ENCODE measurements around the gene KCTD15. TPM values are rescaled to one million over a fixed set of nuclear protein-coding genes. Genes with fewer than 3 reads are reported as not detected.
"Not testable (repeated sequence)": the region's sequence is repeated elsewhere in the genome, so short reads cannot be mapped to it uniquely, and the experiment has no call there.

KCTD15 gene
- total RNA-seq, 1 donor from 2014 or later = 28.2 TPM

GRCh38 chr19:33814181-33815165 lies 17.8 kb downstream of the KCTD15 start:
- no peak for DNase-seq (ENCODE audit: low read depth)

DNA sequence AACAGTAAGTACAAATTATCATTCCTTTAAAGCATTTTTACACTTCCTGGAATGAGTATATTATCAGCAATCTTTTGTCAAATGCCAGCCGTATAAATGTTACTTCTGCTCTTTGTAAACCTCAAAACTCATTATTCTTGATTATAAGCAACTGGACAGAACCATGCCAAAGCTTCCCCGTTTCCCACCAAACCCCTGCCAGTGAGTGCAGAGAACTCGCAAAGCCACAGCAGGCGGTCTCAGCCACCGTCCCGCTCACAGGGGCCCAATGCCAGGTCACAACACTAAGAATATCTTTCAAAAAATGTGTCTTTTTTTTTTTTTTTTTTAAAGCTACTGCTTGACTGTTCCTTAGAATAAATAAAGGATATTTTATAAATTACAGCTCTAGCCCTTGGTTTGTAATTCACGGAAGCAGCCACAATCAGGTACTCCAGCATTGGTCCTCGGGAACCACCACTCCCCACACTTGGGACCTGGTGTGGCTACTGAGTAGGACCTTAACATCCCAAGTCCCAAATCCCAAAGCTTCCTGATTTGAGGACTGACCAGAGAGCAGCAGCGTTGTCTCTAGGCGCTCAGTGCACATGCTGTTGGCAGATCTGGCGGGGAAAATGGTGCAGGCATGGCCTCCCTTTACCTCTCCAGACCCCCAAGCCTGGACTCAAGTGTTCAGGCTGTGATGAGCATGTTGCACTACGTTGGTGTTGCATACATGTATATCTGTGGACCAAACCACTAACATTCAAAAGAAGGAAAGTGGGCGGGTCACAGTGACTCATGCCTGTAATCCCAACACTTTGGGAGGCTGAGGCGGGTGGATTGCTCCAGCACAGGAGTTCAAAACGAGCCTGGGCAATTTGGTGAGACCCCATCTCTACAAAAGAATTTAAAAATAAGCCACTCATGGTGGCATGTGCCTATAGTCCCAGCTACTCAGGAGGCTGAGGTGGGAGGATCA lies 19.0 kb downstream of the KCTD15 start:
- no peak for DNase-seq (ENCODE audit: low read depth)

GRCh38 chr19:33818411-33818810 lies 21.7 kb downstream of the KCTD15 start:
- no peak for DNase-seq (ENCODE audit: low read depth)

GRCh38 chr19:33819078-33819477 lies 22.4 kb downstream of the KCTD15 start:
- not testable (repeated sequence) for DNase-seq (ENCODE audit: low read depth)

- DNase-seq (ENCODE audit: low read depth) = no peak
Measured at GRCh38 chr19:33819506-33819879, 22.8 kb downstream of the KCTD15 start.

- DNase-seq (ENCODE audit: low read depth) = peak; percentile 58
Measured at GRCh38 chr19:33819880-33820781, 23.5 kb downstream of the KCTD15 start.

- no peak for DNase-seq (ENCODE audit: low read depth)
Measured at GRCh38 chr19:33821871-33822270, 25.2 kb downstream of the KCTD15 start.

DNA sequence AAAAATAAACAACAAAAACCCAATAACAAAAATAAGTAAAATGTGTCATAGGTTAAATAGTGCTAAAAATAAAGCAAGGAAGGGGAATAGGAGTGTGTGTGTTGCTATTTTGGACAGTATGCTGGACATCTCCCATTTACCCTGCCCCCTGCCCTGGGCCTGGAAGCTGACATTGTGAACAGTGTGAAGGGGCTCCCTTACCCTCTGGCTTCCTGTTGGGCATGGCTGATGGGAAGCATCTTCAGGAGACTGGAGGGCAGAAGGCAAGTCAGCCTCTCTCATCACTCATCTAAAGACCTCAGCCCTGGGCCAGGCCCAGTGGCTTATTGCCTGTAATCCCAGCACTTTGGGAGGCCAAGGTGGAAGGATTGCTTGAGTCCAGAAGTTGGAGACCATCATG lies 26.7 kb downstream of the KCTD15 start:
- no peak for DNase-seq (ENCODE audit: low read depth)

- no peak for DNase-seq (ENCODE audit: low read depth)
Measured at GRCh38 chr19:33825556-33825955, 28.9 kb downstream of the KCTD15 start.

- no peak for DNase-seq (ENCODE audit: low read depth)
Measured at GRCh38 chr19:33826521-33826920, 29.9 kb downstream of the KCTD15 start.

- no peak for DNase-seq (ENCODE audit: low read depth)
Measured at GRCh38 chr19:33828266-33829075, 31.8 kb downstream of the KCTD15 start.

GRCh38 chr19:33830264-33830663 lies 33.6 kb downstream of the KCTD15 start:
- no peak for DNase-seq (ENCODE audit: low read depth)

GRCh38 chr19:33831825-33832224 lies 35.2 kb downstream of the KCTD15 start:
- DNase-seq (ENCODE audit: low read depth) = no peak

DNA sequence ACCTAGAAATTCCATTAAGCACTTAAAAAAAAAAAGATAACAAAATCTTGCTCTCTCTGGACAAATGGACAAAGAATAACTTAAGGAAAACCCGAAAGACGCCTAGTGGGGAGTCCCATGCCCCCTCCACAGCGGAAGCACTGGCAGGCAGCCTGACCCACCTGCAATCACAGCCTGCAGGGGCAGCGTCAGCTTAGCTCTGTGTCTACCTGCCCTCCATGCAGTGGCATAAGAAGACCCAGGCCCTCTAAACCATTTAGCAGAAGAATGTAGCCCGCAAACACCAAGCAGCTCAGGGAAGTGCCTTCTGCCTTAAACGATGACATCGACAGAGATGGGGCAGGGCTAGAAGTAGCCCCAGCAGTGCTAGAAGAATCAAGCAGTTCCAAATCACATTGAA lies 36.0 kb downstream of the KCTD15 start:
- no peak for DNase-seq (ENCODE audit: low read depth)

DNA sequence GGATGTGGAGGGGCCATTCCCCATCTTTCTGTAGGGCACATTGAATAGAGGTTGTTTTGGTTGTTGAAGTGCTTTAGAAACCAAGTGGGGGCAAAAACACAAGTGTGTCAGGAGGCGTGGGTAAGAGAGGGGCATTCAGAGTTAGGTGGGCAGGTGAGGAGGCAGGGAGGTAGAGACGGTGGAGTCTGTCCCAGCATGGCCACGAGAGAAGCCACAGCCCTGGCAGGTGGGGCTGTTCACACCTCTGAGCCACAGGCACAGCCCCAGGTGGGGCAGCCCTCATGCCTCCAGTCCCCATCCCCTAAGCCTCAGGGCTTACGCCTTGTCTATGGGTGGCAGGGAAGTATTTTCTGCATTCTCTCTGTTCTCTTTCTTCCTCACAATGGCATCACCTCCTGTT lies 43.7 kb downstream of the KCTD15 start:
- no peak for DNase-seq (ENCODE audit: low read depth)

DNA sequence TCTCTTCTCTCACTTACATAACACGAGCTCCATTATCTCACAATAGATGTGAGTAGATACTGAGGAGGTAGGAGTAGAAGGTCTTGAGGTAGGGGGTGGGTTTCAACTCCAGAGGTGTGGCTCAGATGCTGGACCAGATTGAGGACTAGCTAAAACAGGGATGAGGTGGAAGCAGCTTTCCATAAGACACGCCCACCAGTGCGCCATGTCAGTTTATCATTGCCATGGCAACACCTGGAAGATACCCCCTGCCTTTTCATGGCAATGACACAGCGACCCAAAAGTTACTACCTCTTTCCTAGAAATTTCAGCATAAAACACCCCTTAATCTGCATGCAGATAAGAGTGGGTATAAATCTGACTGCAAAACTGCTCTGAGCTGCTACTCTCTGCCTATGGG lies 44.1 kb downstream of the KCTD15 start:
- DNase-seq (ENCODE audit: low read depth) = no peak

GRCh38 chr19:33841685-33842084 lies 45.0 kb downstream of the KCTD15 start:
- no peak for DNase-seq (ENCODE audit: low read depth)

GRCh38 chr19:33844478-33844877 lies 47.8 kb downstream of the KCTD15 start:
- DNase-seq (ENCODE audit: low read depth) = no peak

- no peak for DNase-seq (ENCODE audit: low read depth)
Measured at GRCh38 chr19:33845498-33845897, 48.8 kb downstream of the KCTD15 start.

GRCh38 chr19:33849551-33850147 lies 53.0 kb downstream of the KCTD15 start:
- no peak for DNase-seq (ENCODE audit: low read depth)
